ENCODE results near the gene TSPYL6. TPM values are rescaled to one million over a fixed set of nuclear protein-coding genes. Genes with fewer than 3 reads are reported as not detected.

TSPYL6 gene
- total and polyA plus RNA-seq, 2 donors (not counting 3 experiments of a cell fraction or from before 2014, with no cell fraction given): 0.03 TPM; not detected in 1

GRCh38 chr2:54233832-54234649 lies 22.0 kb downstream of the TSPYL6 start:
- POLR2A ChIA-PET: no interaction called here
- no peaks in the 10 kb centered on the region for H3K9me3 ChIP-seq (replicated peaks; ENCODE audit: control insufficient read depth, insufficient read depth, low read length)
- H3K9ac ChIP-seq (replicated peaks; ENCODE audit: extremely low read depth, insufficient read depth, low read length): no peak overlapping the region
- H2AFZ ChIP-seq (ENCODE audit: low read depth, low read length): no peak overlapping the region
- H3K36me3 ChIP-seq (ENCODE audit: control insufficient read depth in 2 of 2, extremely low read depth in 1 of 2, insufficient read depth in 2 of 2, low read length in 2 of 2): no peaks in the 10 kb centered on the region
- BruUV-seq (replicated peaks): no TSS peak
- CTCF ChIA-PET: interaction anchor here (1.3 to 1.4 kb wide), 2 partner anchors 11 to 27 kb away, joined by 3 read pairs; no protein-coding TSS in a partner anchor
- no peaks in the 10 kb centered on the region for H3K27me3 ChIP-seq (ENCODE audit: control insufficient read depth in 2 of 2, insufficient read depth in 2 of 2, low read length in 2 of 2)
- no peaks in the 10 kb centered on the region for H4K20me1 ChIP-seq (replicated peaks; ENCODE audit: control insufficient read depth, extremely low read depth, insufficient read depth, low read length)
- no peak for DNase-seq (ENCODE audit: low read depth, low spot score)
- H3K27ac ChIP-seq (ENCODE audit: insufficient read depth, low read depth, low read length): no peak overlapping the region
- H3K4me1 ChIP-seq (ENCODE audit: control insufficient read depth, extremely low read depth, insufficient read depth, low read length): no peaks in the 10 kb centered on the region
- no peaks in the 10 kb centered on the region for H3K9me1 ChIP-seq (replicated peaks; ENCODE audit: control insufficient read depth, extremely low read depth, insufficient read depth, low read length)
- H3K79me2 ChIP-seq (ENCODE audit: control insufficient read depth, insufficient read depth, low read length): no peaks in the 10 kb centered on the region
- FAIRE-seq: no peak
- no peak for TF ChIP-seq EZH2 (IDR thresholded peaks at IDR 0.05; ENCODE audit: borderline replicate concordance, low read depth, low read length, severe bottlenecking)
- TF ChIP-seq, protein P1, sequence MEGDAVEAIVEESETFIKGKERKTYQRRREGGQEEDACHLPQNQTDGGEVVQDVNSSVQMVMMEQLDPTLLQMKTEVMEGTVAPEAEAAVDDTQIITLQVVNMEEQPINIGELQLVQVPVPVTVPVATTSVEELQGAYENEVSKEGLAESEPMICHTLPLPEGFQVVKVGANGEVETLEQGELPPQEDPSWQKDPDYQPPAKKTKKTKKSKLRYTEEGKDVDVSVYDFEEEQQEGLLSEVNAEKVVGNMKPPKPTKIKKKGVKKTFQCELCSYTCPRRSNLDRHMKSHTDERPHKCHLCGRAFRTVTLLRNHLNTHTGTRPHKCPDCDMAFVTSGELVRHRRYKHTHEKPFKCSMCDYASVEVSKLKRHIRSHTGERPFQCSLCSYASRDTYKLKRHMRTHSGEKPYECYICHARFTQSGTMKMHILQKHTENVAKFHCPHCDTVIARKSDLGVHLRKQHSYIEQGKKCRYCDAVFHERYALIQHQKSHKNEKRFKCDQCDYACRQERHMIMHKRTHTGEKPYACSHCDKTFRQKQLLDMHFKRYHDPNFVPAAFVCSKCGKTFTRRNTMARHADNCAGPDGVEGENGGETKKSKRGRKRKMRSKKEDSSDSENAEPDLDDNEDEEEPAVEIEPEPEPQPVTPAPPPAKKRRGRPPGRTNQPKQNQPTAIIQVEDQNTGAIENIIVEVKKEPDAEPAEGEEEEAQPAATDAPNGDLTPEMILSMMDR (IDR thresholded peaks at IDR 0.05; ENCODE audit: extremely low read depth in 1 of 2, insufficient read depth in 1 of 2, low read depth in 1 of 2, low read length in 2 of 2): no peak
- TF ChIP-seq JUN (IDR thresholded peaks at IDR 0.05; ENCODE audit: borderline replicate concordance, insufficient read depth, insufficient read length, low read depth): no peak
- TF ChIP-seq, protein P2, sequence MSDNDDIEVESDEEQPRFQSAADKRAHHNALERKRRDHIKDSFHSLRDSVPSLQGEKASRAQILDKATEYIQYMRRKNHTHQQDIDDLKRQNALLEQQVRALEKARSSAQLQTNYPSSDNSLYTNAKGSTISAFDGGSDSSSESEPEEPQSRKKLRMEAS (IDR thresholded peaks at IDR 0.05; ENCODE audit: insufficient read depth, insufficient read length): no peak
- no peak for TF ChIP-seq POLR2A (IDR thresholded peaks at IDR 0.05; ENCODE audit: low read depth, low read length)
- no peak for TF ChIP-seq POLR2AphosphoS5 (IDR thresholded peaks at IDR 0.05; ENCODE audit: insufficient read depth, low read depth, low read length)
- TF ChIP-seq FOS (IDR thresholded peaks at IDR 0.05; ENCODE audit: borderline replicate concordance, insufficient read depth, low read length): no peak
- no peak for TF ChIP-seq MYC (IDR thresholded peaks at IDR 0.05; ENCODE audit: low read depth, low read length)
- no peak for TF ChIP-seq GATA2 (IDR thresholded peaks at IDR 0.05; ENCODE audit: insufficient read depth, insufficient read length, low read depth, low read length)
- dilution Hi-C loops (cut with MboI; ENCODE audit: extremely low pct_ligation_motif_present, low sequenced_read_pairs) (no loop called here), intact Hi-C loops (cut with micrococcal nuclease) (no loop called here)
- no peak overlapping the region for H3K4me2 ChIP-seq (ENCODE audit: insufficient read depth, low read length)
- no peak overlapping the region for H3K4me3 ChIP-seq (replicated peaks in 1 of 3; ENCODE audit: insufficient read depth in 1 of 3, low read depth in 1 of 3, low read length in 3 of 3)
